Measurements from ENCODE around the gene TPBGL.

- no peak for TF ChIP-seq CTCF (IDR thresholded peaks at IDR 0.05)
- no peak for TF ChIP-seq POLR2A (IDR thresholded peaks at IDR 0.05)
Measured at GRCh38 chr11:75214843-75215242, 25.7 kb upstream of the TPBGL start.

All from testis (tissue), 2 donors.